GM19324 (cell line): ENCODE data around the gene INPP5D.
A peak's percentile ranks its signal among the peaks of the same experiment; 100 is the strongest.
"Not testable (repeated sequence)": the region's sequence is repeated elsewhere in the genome, so short reads cannot be mapped to it uniquely, and the experiment has no call there.

Experiments
- ATAC-seq: cut with Tn5 transposase; IDR thresholded peaks from one replicate; pipeline ENCODE4 v1.9.1; 2021; ENCODE audit warnings: mild to moderate bottlenecking, moderate library complexity; ENCODE audit not compliant: unreplicated experiment, low FRiP score

INPP5D gene

DNA sequence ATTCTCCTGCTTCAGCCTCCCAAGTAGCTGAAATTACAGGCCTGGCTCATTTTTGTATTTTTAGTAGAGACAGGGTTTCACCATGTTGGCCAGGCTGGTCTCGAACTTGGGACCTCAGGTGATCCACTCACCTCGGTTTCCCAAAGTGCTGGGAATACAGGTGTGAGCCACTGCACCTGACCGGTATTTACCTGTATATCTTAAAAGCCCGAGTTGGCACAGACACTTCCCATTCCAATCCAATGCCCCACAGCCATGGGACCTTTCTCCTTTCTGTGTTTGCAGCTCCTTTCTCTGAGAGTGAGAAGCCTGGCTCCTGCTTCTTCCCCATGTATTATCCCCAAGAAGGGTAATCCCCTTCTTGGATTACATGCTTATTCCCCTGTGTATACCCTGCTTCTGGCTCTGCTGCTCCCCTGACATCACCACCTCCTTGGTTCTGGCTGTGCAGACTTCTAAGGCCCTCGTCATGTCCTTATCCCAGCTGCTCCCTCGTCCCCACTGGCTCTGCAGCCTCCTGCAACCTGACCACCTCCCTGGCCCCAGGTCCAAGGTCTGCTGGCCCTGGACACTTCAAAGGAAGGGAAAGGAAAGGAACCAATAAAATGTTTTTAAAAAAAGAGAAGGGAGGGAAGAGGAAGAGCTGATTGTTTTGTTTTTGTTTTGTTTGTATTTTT lies 52.8 kb downstream of the INPP5D start:
- ATAC-seq = no peak

DNA sequence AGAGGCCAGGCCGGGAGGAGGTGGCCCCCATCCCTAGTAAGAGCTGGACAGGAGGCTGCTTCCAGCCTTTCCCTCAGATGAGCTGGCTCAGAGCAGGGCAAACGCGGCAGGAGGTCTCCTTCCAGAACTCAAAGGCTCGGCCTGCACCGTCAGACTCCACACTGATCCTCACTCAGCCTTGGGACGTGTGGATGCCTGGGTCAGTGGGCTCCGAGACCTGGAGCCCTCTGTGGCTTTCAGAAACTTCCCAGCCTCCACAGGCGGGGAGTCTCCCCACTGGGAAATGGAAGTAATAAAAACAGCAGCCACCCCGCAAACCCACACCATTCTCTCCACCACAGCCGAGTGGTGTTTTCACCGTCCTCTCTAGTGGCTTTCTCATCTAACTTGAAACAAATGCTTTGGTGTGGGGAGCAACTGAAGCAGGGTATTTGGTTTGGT lies 54.3 kb downstream of the INPP5D start:
- ATAC-seq = no peak

DNA sequence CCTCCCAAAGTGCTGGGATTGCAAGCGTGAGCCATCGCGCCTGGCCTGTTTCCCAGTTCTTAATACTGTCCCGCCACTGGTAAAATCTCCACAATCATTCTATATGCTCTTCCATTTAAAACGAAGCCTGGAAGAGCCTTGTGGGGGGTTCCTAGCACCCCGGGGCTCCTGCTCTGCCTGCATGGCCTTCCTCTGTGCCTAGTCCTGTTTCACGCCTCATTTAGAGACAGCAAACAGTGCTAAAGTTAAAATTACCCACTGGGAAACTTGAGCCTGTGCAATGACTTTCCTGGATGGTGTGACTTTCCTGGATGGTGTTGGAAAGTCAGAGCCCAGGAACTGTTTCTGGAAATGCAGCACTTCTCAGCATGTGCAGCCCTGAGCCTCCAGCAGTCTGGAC lies 55.0 kb downstream of the INPP5D start:
- ATAC-seq = no peak

DNA sequence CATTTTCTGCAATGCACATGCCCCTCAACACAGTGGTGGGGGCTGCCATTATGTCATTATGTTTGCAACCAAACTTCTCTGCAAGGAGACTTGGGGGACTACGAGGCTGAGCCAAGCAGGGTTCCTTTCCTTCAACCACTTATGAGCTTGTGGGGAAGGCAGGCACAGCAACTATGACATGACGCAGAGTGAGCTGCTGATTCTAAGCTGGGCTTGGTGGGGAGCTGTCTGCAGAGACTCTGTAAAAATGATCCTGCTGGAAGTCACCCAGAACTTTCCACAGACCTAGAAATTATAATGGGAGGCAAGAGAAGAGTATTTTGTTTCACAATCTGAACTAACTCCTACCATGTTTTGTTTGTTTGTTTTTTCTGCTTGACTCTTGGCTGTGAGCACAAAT lies 55.6 kb downstream of the INPP5D start:
- ATAC-seq = no peak

DNA sequence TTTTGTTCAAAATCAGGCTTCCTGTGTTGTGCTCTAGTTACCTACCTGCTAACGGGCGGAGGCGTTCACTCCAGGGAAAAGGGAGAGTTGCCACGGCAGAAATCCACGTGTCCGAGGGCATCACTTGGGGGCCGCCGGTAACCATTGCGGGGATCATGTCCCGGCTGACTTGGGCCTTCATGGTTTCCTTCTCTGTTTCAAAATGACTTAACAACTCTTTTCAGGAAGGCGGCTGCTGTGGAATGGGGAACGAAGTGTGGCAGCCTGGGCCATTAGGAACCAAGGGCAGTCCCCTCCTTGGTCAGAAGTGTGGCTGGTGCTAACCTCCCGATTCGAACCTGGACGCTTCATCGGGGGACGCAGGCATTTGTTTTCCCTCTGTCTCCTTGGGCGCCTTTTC lies 56.8 kb downstream of the INPP5D start:
- no peak for ATAC-seq

DNA sequence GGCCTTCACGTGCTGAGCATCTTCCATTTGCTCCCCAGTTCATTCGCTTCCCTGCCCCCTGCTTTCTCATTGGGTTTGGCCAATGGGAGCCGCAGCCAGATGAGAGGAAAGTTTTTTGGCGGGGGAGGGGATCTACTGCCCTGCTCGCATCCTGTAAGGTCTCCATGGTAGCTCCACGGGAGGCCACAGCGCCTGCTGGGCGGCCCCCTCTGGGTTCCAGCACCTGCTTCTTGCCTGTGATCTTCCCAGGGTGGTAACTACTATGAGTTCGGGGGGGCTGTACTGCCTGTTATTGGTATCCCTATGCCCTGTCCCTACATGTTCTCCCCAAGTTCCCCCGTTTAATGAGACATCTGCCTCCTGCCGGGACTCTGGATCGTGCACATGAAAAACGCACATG lies 57.2 kb downstream of the INPP5D start:
- no peak for ATAC-seq

DNA sequence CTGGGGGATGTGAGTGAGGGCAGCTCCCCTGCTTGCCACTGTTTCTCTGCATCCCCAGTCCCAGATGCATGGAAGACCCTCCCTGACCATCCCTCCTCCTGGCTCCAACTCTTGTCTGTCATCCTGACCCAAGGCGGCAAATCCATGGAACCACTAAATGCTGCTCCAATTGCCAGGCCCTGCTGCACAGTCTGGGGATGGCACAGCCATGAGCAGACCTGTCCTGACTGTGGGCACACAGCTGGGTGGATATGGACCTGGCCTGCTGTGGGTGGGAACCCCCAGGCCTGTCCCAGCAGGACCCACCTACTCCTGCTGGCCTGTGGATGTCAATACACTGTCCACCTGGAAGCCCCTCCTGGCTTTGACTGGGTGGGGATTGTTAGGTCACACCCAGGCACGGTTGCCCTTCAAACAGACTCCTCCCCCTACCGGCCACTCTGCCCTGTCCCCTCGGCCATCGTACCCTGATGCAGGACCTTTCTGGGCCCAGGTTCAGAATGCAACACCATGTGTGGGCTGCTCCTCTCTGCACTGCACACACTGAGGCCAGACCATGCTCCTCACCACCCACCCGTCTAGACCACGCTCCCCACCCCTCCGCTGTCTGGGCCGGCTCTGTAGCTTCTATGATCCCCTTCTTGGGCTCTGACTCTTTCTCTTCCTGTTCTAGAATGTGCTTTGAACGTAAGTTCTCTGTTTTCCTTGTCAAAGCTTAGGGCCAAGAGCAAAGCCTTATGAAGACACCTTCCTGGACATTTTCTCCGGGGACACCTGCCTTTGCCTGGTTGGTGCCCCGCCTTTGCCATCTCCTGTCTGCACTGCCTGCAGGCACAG lies 57.9 kb downstream of the INPP5D start:
- ATAC-seq = no peak

DNA sequence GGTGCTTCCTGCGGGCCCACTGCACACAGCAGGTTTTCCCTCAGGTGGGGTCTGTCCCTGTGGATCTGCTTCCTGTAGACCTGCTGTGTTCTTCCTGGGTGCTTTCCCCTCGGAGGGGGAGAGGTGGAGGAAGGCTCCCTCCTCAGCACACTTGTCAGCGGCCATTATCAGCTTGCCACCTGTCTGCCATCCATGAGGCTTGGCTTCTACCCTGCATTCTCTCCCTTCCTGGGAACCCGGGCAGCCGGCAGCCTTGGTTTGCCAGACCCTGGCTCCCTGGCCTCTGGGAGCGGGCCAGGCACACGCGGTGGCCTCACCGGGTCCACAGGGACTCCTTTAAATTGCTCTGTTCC lies 58.5 kb downstream of the INPP5D start:
- ATAC-seq = no peak

DNA sequence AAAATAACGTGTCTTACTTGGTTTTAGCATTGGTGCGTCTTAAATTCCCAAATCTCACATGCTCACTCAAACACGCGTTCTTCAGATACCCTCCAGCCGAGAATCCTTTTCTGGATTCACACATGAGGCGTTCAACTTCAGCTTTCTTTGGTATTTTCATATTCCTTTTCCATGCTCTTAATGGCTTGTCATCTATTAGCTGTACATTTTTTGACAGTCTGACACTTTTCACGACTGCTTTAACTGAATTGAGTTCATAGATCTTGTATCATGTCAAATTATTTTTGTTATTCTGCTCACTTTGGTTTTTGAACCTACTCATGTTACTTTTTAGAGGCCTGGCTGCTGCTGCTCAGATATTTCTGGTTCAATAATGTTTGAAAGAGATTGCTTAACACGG lies 59.0 kb downstream of the INPP5D start:
- ATAC-seq = no peak

DNA sequence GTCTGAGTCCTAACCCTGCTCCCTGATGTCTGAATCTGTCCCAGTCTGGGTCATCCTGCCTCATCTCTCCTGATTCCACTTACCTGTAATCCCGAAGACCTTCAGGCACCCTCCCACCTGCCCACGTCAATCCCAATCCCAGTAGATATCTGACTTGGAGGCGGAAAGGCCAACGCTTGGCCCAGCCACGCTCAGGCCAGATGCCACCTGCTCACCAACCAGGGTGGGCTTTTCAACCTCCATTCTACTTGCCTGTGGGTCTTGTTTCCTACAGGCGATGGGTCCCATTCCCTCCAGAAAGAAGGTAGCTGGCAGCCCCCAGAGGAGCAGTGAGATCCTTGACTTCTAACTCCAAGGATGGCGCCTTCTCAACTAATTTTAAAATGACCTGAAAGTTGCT lies 59.7 kb downstream of the INPP5D start:
- no peak for ATAC-seq

DNA sequence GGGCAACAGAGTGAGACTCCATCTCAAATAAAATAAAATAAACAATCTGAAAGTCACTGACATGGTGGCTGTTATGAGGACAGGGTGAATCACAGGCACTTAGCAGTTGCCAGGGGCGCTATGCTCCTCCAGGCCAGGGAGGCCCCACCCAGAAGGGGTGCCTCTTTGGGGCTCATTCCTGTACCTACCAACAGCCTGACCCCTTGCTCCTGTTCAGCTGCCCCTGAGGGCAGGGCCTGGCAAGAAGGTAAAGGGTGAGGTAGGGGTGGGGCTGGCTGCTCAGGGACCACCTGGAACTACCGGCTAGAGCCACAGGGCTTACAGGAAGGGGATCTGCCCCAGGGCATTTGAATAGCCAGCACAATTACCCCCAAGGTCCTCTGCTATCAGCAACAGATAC lies 60.3 kb downstream of the INPP5D start:
- ATAC-seq = no peak

DNA sequence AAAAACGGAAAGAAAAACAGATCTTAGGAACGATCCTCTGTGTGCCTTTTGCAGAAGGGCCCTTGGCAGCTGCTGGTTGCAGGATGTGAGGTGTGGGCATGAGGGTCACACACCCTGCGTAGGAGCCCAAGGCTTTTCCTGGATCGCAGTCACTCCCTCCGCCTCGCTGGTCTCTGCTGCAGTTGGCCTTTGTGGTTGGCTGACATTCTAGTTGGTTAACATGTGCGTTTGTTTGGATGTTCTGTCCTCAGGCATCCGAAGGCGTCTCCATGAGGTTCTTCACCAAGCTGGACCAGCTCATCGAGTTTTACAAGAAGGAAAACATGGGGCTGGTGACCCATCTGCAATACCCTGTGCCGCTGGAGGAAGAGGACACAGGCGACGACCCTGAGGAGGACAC lies 61.7 kb downstream of the INPP5D start:
- no peak for ATAC-seq

DNA sequence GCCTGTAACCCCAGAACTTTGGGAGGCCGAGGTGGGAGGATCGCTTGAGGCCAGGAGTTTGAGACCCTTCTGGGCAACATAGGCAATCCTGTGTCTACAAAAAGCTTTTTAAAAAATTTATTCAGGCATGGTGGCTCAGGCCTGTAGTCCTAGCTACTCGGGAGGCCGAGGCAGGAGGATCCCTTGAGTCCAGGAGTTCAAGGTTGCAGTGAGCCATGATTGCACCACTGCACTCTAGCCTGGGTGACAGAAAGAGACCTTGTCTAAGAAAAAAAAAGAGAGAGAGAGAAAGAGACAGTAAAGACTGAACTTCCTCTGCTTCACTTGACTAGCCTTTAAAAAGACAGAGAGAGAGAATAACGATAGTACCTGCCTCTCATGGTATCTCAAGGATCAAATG lies 62.4 kb downstream of the INPP5D start:
- ATAC-seq = no peak

DNA sequence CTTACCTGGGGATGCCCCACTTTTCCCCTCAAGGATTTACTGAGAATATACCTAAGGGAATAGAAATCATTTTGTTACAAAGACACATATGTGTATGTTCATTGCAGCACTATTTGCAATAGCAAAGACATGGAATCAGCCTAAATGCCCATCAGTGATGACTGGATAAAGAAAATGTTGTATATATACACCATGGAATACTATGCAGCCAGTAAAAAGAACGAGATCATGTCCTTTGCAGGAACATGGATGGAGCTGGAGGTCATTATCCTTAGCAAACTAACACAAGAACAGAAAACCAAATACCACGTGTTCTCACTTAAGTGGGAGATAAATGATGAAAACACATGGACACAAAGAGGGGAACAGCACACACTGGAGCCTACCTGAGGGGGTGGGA lies 63.4 kb downstream of the INPP5D start:
- not testable (repeated sequence) for ATAC-seq

DNA sequence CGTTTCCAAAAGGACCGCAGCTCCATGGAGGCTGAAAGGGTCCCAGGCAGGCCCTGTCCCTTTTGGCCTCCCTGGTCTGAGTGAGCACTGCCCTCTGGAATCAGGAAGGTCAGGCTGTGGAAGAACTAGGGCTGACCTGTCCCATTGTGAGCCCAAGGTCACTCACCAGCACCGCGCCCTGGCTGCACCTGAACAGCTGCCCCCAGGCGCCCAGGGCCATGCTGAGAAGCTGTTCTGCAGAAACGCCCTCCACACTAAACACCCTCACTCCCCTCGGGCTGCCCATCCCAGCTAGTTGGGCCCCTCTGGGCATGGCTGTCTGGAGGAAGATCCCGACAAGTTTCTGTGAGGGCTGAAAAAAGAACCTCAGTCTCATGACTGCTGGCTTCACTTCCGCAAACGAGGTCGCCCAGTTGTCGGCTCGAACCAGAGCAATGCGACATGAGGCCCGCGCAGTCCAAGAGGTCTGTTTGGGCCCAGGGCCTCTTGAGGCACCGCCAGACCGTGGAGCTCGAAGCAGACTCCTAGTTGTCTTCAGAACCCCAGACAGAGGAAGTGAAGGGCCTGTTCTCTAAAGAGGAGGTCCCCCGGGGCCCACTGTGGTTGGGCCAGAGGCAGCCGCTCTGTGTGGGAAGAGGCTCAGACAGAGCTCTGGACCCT lies 64.4 kb downstream of the INPP5D start:
- peak; percentile 80 for ATAC-seq

DNA sequence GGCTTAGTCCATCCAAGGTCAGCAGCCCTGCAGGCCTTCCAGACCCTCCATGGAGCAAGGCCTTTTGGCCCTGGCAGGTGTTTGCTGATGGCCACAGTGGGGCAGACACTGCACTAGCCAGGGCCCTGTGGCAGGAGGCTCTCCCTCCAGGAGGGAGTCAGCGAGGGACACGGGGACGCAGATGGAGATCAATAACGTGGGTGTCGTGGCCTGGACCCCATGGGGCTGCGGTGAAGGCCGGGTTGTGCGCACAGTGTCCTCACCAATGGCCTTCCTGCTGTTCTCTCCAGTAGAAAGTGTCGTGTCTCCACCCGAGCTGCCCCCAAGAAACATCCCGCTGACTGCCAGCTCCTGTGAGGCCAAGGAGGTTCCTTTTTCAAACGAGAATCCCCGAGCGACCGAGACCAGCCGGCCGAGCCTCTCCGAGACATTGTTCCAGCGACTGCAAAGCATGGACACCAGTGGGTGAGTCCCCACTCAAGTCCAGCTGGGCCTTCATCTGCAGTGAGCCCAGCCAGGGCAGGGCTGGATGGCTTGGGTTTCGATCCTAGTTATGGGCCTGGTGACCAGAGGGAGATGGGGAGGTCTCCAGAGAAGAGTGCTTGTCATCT lies 65.4 kb downstream of the INPP5D start:
- ATAC-seq = no peak

DNA sequence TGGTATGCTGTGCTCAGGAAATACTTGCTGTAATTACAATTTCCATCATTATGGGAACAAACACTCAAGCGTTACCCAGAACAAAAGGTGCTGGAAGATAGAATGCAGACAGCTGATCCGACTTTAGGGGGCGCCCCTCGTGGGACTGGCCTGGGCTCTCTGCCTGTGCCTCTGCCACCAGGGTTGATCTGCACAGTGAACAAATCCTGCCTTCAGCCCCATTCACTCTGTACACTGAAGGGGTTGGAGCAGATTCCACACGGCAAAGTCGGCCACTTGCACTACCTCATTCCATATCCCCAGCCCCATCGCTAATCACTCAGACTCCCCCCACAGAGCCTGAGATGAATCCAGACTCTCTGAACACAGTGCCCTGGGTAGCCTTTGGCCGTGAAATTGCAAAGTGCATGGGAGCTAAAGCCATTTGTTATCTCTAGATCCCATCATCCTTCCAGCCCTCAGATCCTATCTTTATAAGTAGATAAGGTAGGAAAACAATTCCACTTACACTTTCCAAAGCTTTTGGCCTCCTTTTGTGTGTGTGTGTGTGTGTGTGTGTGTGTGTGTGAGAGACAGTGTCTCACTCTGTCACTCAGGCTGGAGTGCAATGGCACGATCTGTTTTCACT lies 69.3 kb downstream of the INPP5D start:
- no peak for ATAC-seq

DNA sequence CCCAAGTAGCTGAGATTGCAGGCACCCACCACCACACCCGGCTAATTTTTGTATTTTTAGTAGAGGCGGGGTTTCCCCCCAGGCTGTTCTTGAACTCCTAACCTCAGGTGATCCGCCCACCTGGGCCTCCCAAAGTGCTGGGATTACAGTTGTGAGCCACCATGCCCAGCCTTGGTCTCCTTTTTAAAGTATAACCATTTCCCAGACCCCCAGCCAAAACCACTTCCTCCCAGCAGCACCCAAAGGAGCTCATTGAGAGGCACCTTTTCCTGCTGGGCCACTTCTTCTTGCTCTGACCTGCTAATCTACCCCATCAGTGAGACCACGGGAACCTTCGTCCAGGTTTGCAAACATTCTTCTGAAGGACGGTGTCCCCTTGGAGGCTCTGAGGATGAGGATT lies 69.9 kb downstream of the INPP5D start:
- no peak for ATAC-seq

DNA sequence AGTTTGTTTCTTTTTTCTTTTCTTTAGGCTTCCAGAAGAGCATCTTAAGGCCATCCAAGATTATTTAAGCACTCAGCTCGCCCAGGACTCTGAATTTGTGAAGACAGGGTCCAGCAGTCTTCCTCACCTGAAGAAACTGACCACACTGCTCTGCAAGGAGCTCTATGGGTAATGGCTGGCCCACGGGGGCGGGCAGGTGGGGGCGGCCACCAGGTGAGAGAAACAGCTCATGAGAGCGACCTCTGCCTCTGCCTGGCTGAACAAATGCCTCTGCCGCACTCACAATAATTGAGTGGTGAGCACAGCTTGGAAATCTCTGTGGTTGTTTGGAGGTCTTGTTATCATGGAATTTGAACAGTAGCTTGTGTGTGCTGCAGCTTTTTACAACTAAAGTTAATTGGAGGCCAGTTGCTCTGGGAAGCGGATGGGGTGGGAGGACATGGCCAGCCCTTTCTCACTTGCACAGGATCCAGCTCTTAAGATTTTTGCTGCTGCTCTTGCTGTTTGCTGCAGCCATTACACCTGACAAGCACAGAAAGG lies 70.4 kb downstream of the INPP5D start:
- ATAC-seq = no peak

DNA sequence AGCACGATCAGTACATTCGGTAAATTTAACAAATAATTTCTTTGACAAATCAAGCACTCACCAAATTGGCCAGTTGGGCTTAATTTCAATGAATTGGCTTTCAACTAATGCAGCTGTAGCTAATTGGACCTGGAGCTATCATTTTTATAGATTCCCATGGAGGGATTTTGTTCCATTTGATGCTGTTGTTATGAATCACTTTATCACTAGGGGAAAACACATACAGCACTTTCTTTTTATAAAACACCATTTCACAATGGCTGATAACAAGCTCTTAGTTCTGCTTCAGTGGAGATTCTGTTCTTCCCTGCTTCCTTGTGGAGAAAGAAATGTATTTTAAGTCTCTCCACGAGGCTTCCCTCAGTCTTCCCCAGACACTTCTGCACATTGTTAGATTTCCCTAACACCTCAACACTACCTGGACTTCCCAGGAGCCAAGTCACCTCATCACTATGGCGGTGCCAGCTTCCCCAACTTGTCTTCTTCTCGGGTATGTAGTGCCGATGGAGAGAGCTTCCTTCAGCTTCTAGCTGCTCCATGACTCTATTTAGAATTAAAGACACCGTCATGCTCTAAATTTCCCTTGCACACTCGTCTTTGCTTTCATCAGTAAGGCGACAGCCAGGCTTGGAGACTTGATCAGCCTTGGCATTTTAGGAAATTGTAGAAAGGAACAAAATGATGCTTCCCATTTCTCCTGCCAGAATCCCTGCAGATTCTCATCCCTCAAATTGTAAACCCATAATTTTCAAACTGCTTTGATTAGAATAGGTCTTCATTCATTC lies 72.0 kb downstream of the INPP5D start:
- ATAC-seq = no peak
